Mesothelial cell of epicardium (in vitro differentiated cells): ENCODE results near the gene OR5K2. TPM values are rescaled to one million over a fixed set of nuclear protein-coding genes. Genes with fewer than 3 reads are reported as not detected.

Source experiments
- DNase-seq, 2 experiments: peaks; one replicate each; pipeline ENCODE4 v3.0.0; 2021; ENCODE audit warnings: low spot score in 2 of 2; ENCODE audit not compliant: unreplicated experiment in 2 of 2
- H3K27ac Mint-ChIP-seq: 2 replicates; pipeline ENCODE4 v1.8.0; 2021; ENCODE audit warnings: mixed read lengths
- H3K27me3 Mint-ChIP-seq: 2 replicates; pipeline ENCODE4 v1.8.0; 2021; ENCODE audit warnings: low read depth, mixed read lengths
- H3K36me3 Mint-ChIP-seq: 2 replicates; pipeline ENCODE4 v1.8.0; 2021; ENCODE audit warnings: mixed read lengths
- H3K4me1 Mint-ChIP-seq: 2 replicates; pipeline ENCODE4 v1.8.0; 2021; ENCODE audit warnings: mixed read lengths
- H3K4me3 Mint-ChIP-seq: 2 replicates; pipeline ENCODE4 v1.8.0; 2021; ENCODE audit warnings: mild to moderate bottlenecking, moderate library complexity, mixed read lengths
- H3K9me3 Mint-ChIP-seq: 2 replicates; pipeline ENCODE4 v1.8.0; 2021; ENCODE audit warnings: mixed read lengths
- CTCF ChIP-seq: fragments of 200-600 bp; sonication (generic); IDR thresholded peaks from one replicate; pipeline ENCODE4 v1.5.0; 2021; ENCODE audit warnings: antibody characterized with exemption; ENCODE audit not compliant: unreplicated experiment
- total RNA-seq: library from RNA; stranded (reverse); gene quantifications from 3 replicates; pipeline ENCODE4 v1.2.1, GENCODE V29; 2021

OR5K2 gene
- total RNA-seq, 1 donor from 2014 or later, result not detected

- no peaks in the 10 kb centered on the region for H3K9me3 Mint-ChIP-seq
- H3K27me3 Mint-ChIP-seq, result peaks cover 2% of the 10 kb centered on the region
- peak within 1 kb of the TSS; percentile 97 for H3K27ac Mint-ChIP-seq
- peak within 1 kb of the TSS; percentile 80 for H3K4me3 Mint-ChIP-seq
- peaks cover 18% of the 10 kb centered on the region for H3K4me1 Mint-ChIP-seq
- no peak for TF ChIP-seq CTCF
- H3K36me3 Mint-ChIP-seq, result peaks cover 9% of the 10 kb centered on the region
- peak; percentile 86 to 93 for DNase-seq
These were observed 25.2 kb downstream of the OR5K2 start, which contains the start of gene CLDND1 for GRCh38 chr3:98522544-98523281. Gene CLDND1 (minus strand): TSS chr3:98522902. CDS start chr3:98521424, 1,478 bp downstream.

GRCh38 chr3:98525494-98525893 is 28.0 kb downstream of the OR5K2 start:
- H3K27me3 Mint-ChIP-seq, result peaks cover 2% of the 10 kb centered on the region
- no peak overlapping the region for H3K27ac Mint-ChIP-seq
- peaks cover 18% of the 10 kb centered on the region for H3K4me1 Mint-ChIP-seq
- no peaks in the 10 kb centered on the region for H3K9me3 Mint-ChIP-seq
- no peak overlapping the region for H3K4me3 Mint-ChIP-seq
- no peak for TF ChIP-seq CTCF
- no peaks in the 10 kb centered on the region for H3K36me3 Mint-ChIP-seq
- no peak for DNase-seq

- no peaks in the 10 kb centered on the region for H3K36me3 Mint-ChIP-seq
- H3K27me3 Mint-ChIP-seq, result peaks cover 10% of the 10 kb centered on the region
- no peak for TF ChIP-seq CTCF
- H3K27ac Mint-ChIP-seq, result no peak overlapping the region
- no peaks in the 10 kb centered on the region for H3K4me1 Mint-ChIP-seq
- DNase-seq, result no peak
- H3K9me3 Mint-ChIP-seq, result no peaks in the 10 kb centered on the region
- no peak overlapping the region for H3K4me3 Mint-ChIP-seq
These were observed 31.2 kb downstream of the OR5K2 start for GRCh38 chr3:98528474-98529346.

GRCh38 chr3:98529856-98530459 is 32.5 kb downstream of the OR5K2 start:
- H3K36me3 Mint-ChIP-seq, result no peaks in the 10 kb centered on the region
- no peaks in the 10 kb centered on the region for H3K9me3 Mint-ChIP-seq
- no peak for TF ChIP-seq CTCF
- H3K27ac Mint-ChIP-seq, result no peak overlapping the region
- no peaks in the 10 kb centered on the region for H3K4me1 Mint-ChIP-seq
- peaks cover 9% of the 10 kb centered on the region for H3K27me3 Mint-ChIP-seq
- no peak overlapping the region for H3K4me3 Mint-ChIP-seq
- no peak for DNase-seq

- no peaks in the 10 kb centered on the region for H3K4me1 Mint-ChIP-seq
- peaks cover 8% of the 10 kb centered on the region for H3K27me3 Mint-ChIP-seq
- DNase-seq, result no peak
- no peak for TF ChIP-seq CTCF
- H3K9me3 Mint-ChIP-seq, result no peaks in the 10 kb centered on the region
- H3K36me3 Mint-ChIP-seq, result no peaks in the 10 kb centered on the region
- H3K4me3 Mint-ChIP-seq, result no peak overlapping the region
- no peak overlapping the region for H3K27ac Mint-ChIP-seq
These were observed 33.2 kb downstream of the OR5K2 start for GRCh38 chr3:98530676-98531075.
